ENCODE data around the gene GJB2.
A peak's percentile ranks its signal among the peaks of the same experiment; 100 is the strongest.
"Not testable (repeated sequence)": the region's sequence is repeated elsewhere in the genome, so short reads cannot be mapped to it uniquely, and the experiment has no call there.

The GJB2 gene

DNA sequence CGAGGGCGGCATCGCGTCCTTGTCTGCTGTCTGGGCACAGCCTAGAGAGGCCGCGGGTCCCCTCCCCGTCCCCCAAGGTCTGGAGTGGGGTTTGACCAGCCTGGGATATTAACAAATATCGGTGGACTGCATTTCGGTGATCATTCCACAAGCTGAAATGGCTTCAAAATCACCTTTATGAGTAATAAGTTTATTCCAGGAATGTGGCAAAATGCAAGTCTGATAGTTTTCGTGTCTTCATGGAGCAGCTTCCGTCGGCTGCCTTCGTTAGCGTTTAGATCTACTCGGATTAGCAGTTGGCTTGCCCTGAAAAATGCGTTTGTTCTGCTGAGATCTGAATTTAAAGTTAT lies 30.8 kb downstream of the GJB2 start:
- DNase-seq, result no peak

DNA sequence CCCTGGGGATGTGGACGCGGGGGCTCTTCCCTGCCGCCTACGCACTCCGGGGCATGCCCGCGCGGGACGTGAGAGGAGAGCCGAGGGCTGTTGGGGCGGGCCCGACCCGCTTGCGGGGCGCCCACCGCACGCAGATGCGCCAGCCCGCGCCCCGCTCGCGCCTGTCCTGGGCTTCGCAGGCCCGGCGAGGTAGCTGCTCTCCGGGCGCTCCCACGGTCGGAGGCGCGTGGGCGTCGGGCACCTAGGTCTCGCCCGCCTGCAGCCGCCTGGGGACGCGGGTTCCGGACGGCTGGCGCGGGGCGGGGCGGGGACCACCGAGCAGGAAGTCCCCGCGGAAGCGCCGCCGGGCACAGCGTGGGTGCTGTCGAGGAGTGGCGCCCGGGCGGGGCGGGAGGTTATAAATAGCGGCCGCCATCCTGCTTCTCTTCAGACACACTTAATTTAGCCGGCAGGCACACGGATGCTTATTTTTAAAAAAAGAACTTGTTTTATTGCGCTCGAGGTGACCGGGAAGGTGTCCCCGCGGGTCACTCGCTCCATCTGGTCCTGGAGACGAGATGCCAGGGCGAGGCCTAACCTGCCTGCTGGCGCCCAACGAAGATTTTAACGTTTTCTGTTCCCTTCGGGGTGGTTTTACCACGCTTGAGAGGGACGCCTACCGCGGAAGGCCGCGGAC lies 31.3 kb downstream of the GJB2 start:
- peak; percentile 47 for DNase-seq

DNA sequence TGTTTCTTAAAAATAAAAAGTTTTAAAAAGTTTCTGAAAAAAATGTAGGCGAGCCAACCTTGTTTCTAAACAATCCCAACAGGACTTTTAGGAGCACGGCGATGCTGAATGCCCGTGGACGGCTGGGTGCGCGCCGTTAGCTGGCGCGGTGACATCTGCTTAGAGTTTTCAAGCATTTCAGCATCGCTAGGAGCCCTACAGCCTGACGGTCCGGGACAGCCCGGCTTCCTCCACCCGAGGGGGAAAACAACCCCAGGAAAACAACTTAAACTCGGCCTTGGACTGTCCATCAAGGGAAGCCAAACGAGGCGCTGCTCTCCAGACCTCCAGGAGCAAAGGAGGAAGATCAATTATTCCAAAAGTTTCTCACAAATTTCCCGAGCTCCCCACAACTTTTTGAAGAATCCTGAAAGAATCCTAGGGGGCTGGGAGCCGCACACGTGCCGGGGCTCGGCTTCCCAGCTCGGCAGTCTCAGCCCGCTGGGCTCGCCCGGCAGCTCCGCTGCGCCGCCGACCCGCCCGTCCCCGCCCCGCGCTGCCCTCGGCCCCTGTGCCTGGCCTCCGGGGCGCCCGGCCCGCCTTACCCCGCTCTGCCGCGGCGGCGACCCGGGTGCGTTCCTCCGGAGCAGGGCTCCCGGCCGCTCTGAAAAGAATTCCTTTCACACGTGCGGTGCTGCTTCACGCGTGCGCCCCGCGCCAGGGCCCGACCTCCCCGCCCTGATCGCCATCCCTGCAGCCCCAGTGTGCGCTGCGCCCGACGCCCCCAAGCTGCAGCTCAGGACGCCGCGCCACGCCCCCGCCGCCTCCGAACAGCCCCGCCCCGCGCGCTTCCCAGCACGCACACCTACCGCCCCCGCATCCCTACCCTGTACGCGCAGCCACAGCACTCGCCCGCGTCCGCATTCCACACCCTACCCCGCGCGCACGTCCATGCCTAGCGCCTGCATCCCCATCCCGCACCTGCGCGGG lies 32.1 kb downstream of the GJB2 start, which contains the start of gene GJA3:
TSS of gene GJA3 (minus strand) at position 747 of the 969 bp plus-strand sequence. CDS start 17,764 bp downstream, outside the sequence.
- DNase-seq, result peak; percentile 54

DNA sequence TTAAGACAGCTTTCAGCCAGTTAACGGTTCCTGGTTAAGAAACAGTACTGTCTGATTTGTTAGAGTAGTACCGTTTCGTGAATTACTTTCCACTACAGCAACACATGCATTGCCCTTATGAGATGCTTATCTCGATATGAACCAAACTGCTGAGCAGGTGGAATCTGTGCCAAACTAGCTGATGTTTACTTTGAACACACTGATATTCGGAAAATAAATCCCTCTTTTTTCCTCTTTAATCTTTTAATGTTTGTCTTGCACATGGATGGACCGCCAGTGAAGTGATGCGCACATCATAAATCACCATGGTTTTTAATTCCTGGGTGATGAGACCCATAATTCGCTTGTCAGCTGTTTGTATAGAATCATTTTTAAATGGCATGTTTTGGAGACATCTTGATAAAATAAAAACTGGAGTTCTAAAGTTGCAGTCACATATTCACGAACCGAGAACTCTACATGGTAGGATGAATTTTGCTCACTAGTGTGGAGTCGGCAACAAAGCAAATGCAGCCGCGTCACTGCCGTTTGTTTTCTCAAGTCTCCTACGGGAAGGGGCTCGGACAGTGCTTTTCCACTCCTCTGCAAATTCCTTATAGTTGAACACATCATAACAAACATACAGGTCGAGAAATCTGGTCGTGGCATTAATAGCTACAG lies 33.0 kb downstream of the GJB2 start:
- no peak for DNase-seq

DNA sequence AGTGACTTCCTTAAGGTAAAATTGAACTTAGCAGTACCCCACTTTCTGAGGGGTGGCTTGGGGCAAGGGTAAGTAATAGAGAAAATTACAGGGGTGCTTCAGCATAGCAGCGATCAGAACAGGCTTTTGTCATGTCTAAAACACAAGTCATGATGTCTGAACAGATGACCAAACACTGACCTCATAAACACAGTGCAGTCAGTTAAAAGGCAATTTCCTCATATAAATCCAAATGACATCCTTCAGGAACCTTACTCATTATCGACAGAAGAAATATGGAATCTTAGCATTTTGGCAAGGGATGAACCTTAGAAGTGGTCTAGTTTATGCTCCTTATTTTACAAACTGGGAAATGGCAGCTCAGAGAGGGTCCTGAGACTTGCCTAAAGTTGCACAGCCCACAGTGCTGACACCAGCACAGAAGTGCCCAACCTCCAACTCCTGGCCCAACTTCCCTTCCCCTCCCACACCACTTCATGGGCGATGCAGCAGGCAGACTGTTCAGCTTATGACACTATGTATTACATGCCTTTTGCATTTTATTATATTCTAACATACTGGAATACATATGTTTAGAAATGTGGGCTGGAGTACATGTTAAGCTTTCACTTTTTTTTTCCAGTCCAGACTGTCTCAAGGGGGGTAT lies 35.5 kb downstream of the GJB2 start:
- no peak for DNase-seq

DNA sequence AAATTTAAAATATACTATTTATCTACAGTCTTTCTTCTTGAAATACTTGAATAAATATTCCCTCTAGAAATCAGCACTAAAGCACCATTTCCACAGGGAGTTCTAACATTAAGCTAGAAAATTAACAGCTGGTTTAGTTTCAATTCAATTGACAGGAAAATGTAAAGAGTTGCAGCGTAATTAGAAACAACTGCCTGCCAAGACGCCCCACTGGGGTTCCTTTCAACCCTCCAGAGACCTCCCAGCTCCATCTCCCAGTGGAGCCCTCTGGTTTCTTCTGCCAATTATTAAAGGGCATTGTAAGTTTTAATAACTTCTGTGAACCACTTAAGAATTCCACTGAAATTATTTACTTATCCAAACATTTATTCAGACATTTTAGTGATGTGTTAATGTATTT lies 36.0 kb downstream of the GJB2 start:
- no peak for DNase-seq

DNA sequence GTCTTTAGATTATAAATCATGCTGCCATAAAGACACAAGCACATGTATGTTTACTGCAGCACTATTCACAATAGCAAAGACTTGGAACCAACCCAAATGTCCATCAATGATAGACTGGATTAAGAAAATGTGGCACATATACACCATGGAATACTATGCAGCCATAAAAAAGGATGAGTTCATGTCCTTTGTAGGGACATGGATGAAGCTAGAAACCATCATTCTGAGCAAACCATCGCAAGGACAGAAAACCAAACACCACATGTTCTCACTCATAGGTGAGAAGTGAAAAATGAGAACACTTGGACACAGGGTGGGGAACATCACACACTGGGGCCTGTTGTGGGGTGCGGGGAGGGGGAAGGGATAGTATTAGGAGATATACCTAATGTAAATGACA lies 39.4 kb downstream of the GJB2 start:
- not testable (repeated sequence) for DNase-seq

DNA sequence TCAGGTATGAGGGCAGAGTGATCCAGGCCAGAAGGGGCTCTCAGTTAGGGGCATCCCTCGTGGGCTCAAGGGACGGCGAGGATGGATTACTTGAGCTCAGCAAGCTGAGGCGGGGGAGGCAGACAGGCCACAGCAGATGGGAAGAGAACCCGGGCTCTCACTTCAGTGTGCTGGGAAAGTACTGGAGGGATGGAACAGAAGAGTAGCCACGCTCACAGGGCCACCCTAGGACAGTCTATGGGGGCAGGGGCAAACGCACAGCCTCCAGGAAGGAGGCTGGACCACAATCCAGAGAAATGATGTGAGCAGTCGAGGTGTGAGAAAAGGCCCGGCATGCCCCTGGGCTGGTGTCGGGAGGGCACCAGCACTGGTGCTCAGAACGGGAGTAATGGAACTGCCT lies 41.1 kb downstream of the GJB2 start:
- DNase-seq, result no peak

DNA sequence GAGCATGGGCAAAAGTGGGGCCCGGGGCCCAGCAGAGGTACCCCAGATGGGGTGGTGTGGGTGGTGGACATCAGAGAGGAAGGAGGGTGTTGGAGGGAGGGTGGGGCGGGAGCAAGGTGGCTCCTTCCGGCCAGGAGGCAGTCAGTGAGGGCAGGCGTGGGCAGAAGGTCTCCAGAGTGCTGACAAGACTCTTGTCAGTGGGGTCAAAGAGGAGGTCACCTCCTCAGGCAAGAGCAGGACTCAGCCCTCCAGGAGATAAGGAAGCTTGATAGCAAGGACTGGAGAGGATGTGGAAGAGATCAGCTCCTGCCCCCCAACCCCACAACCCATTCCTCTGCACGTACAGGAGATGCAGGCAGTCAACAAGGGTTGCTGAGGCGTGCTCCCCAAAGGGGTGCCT lies 41.7 kb downstream of the GJB2 start:
- DNase-seq, result no peak

DNA sequence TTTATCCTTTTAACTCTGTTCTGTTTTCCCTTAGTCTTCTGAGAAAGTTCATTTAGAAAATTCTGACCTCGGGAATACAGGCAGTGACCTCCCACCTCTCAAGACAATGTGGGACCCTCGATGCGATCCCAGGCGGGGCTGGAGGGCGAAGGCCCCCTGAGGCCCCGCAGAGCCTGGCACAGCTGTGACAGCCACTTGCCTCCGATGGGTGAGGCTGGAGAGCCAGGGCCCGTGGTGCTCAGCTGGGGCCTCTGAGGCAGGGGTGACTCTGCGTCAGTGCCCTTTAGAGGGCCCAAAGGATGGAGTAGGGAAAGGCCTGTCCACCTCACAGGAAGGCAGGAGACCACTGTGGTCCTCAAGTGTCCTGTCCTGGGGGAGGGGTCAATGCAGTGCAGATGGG lies 42.2 kb downstream of the GJB2 start:
- DNase-seq, result no peak

DNA sequence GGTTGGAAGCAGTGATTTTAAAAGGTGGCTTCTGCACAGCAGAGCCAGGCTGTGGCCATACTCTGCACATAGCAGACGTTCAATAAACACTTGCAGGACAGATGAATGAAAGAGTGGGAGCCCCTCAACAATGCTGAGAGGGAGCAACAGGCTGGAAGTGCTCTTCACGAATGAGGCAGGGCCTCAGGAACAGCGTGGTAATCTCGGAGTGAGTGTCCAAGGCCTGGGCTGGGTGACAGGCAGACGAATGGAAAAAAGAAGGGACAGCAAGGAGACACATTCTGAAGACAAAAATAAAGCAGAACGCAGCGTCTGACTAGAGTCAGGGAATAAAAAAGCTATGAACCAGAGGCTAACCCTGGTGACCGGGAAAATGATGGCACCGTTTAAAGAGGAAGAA lies 43.0 kb downstream of the GJB2 start:
- DNase-seq, result no peak

DNA sequence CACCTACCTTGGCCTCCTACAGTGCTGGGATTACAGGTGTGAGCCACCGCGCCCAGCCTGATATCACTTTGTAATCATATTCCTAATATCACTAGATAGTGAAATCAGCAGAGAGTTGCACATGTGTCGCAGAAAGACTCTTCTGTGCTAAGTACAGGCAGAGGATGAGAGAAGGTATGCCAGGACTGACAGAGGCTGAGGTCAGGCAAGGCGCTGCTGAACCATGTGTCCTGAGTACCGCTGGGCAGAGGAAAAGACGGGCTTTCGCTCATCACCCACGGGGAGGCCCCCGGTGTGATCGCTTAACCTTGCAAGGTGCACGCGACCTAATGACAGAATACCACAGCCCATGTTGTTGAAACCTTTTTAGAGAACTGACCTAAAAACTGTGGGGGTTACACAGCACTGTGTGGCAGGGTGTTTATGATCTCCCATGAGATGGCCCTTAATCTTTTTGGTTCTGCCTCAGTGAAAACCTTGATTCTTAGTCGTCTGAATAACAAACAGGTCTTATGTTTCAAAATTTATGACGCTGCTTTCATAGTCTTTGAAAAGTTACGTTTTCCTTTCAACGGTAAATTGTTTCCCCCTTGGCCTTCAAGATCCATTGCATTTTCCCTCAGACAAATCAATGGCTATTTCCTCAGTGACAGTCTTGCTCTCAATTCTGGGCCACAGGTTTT lies 44.1 kb downstream of the GJB2 start:
- DNase-seq, result no peak

DNA sequence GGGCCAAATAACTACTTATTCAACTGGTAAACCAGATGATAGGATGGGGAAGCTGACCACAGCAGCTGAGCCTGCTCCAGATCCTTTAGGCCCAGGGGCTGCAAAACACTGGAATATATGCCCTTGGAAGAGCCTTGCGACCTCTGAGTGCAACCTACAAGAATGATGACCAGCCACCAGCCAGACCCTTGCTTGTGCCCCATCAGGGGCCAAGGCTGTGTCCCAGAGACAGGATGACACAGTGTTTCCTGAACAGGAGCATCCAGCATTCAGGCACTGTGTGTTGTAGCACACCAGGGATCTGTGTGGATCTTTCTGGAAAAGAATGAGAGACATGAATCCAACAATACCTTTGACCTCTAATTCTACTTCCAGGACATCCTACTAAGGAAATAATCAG lies 46.4 kb downstream of the GJB2 start:
- DNase-seq, result no peak

DNA sequence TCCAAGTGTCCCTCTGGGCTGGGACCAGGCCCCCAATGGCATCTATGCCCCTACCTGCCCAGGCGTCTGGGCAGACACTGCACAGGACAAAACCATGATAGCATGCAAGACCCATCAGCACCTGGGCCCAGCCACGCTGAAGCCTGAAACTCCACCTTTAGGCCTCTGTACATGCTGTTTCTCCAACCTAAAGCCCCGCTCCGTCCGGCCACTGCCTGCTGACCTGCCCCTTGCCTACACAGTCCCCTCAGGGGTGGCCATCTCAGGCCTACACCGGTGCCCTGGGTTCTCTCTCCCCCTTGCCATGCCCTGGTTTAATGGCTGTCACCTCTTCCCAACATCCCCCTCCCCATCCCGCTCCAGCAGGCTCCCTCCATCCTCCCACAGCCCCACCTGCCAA lies 47.2 kb downstream of the GJB2 start:
- DNase-seq, result no peak

DNA sequence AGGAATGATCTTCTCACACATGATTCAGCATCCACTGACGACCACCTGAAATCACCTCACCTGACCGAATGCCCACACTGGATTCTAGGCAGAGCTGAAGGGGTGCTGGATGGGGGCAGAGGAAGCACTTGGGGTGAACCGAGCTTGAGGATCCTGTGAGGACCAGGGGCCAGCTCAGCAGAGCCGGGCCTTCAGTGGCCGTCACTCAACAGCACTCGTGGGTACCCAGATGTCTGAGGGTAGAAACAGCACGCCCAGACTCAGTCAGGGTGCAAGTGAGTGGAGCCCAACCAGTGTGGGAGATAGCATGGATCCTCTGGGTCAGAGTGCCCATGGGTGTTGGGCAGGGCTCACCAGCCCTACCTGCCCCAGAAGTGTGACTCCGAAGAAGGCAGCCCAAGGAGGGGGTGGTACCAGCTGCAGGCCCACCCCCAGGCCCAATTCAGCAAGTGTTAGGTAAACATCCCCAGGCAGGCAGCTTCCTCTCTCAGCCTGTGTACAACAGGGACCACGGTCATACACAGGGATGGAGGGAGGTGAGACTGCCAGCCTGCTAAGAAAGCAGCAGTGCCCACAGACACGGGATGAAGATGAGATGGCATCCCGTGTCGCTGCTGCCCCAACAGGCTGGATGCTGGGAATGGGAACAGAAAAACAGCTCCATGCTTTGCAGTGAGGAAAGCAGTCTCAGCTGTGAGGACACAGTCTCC lies 48.4 kb downstream of the GJB2 start:
- no peak for DNase-seq

DNA sequence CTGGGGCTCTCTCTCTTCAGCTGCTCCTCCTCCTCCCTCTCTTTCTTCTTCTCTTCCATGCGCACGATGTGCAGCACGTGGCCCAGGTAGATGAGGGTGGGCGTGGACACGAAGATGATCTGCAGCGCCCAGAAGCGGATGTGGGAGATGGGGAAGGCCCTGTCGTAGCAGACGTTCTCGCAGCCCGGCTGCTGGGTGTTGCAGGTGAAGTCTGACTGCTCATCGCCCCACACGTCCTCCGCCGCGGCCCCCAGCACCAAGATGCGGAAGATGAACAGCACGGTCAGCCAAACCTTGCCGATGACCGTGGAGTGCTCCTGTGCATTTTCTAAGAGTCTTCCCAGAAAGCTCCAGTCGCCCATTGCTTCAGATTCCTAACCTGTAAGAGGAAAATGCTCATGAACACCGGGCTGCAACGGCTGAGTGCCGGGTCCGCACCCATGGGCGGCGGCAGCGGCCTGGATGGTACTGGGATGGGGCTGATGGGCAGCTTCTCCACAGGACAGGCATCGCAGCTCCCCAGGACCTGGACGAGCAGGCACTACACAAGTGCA lies 49.7 kb downstream of the GJB2 start:
- no peak for DNase-seq

DNA sequence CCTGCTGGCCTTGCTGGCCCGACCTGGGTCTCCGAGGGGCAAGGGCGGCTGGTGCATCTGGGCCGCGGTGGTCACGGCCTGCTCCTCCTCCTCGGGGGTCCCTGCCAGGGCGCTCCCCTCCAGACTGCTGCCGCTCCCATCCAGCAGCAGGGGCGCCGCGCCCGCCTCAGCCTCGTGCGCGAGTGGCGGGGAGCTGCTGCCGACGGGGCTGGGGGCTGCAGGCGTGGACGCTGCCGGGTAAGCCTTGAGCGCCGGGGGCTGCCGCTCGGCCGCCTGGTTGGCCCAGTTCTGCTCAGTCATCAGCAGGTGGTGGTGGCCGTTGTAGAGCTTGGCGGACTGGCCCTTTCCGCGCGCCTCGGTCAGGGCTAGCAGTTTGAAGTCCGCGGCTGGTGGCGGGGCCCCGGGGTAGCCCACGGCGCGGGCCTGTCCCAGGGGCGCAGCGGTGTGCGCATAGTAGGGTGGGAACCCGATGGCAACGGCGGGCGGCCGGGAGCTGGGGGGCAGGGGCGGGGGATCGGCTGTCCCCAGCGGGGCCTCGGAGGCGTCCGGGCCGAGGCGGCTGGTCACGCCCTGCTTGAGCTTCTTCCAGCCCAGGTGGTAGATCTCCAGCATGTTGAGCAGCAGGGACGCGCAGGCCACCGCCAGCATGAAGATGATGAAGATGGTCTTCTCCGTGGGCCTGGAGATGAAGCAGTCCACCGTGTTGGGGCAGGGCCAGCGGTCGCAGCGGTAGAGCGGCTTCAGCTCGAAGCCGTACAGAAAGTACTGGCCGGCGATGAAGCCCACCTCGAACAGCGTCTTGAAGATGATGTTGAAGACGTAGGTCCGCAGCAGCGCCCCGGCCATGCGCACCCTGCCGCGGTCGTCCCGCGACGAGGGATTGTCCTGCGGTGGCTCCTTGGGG lies 50.5 kb downstream of the GJB2 start:
- no peak for DNase-seq

DNA sequence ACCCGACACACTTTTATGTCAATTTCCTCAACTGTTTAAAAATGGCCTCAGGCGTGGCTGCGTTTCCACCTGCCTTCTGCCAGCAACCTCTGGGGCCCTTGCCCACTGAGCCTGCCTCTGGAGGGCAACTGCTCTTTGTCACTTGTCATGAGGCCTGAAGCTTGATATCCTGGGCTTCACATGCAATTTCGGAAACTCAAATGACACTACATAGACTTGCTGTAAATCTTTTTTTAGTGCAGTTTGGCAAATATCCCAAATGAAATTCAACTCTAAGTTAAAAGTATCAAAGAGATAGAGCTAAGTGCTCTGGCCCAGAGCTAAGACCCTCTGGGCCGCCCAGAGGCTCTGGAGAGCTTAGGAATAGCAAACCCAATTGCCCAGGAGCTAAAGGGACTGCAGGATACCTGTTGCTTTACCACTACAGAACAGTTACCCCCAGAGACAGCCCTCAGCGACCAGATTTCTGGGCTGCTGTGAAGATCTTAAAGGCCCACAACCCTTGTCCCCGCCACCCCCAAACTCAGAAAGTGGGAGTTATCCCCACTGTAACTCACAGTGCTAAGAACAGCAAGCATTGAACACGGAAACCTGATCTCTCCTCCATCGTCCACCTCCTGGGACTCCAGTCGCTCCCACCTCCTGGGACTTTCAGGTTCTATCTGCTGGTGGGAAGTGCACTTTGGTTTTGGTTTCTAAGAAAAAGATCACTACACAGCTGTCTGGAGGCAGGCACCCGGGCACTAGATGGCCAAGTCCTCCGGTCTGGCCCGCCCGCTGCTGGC lies 51.3 kb downstream of the GJB2 start:
- no peak for DNase-seq

DNA sequence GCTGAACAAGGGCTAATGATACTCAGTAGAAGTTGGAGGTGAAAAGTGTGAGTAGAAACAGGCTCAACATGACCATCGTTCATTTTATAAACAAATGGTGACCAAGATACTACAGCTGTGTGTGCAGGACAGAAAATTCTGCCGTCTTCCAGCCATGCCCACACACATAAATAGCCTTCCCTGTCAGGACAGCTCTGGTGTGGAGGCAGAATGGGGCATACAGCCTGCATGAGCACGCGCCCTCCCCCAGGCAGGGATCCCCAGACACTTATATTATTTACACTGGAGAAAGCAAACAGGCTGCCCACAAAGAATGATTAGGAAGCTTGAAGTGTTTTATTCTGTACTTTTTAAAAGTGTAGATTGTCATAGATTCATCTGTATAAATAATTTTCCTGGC lies 52.3 kb downstream of the GJB2 start:
- DNase-seq, result no peak

DNA sequence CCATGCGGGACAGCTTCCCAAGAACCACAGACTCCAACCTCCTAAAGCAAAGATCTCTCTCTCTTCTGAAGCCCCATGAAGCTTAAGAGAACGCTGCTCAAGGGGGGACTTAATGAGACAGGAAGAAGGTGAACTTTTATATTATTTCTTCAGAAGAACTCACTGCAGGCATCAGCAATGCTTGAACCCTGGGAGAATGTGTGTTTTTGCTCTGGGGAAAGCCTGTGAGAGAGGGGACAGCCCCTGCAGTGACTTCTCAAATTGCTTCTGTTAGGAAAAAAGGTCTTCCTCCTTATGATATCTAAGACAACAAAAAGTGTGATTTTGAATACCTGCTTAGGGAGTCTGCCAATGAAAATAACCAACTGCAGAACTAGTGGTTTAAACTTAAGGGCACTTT lies 54.9 kb downstream of the GJB2 start:
- DNase-seq, result no peak
